Peyer's patch (tissue), 4 donors: ENCODE measurements around the gene MAGIX. TPM values are rescaled to one million over a fixed set of nuclear protein-coding genes. Genes with fewer than 3 reads are reported as not detected.

Experiments
- DNase-seq, 3 donors: peaks; one replicate each; pipeline ENCODE4 v3.0.0-alpha.2; 2017 to 2019
- H3K27ac ChIP-seq, 4 donors: fragments of 200-600 bp; sonication (generic); one replicate each; pipeline ENCODE4 v1.5.1; 2016 to 2019
- H3K27me3 ChIP-seq, 2 donors: fragments of 200-600 bp; sonication (generic); one replicate each; pipeline ENCODE4 v1.5.1; 2019
- H3K36me3 ChIP-seq, 3 donors: fragments of 200-600 bp; sonication (generic); one replicate each; pipeline ENCODE4 v1.5.1; 2016 to 2019
- H3K4me1 ChIP-seq, 4 donors: fragments of 200-600 bp; sonication (generic); one replicate each; pipeline ENCODE4 v1.5.1; 2016 to 2019
- H3K4me3 ChIP-seq, 4 donors: fragments of 200-600 bp; sonication (generic); 1 replicate in 3 of 4; 2 replicates in 1 of 4; pipeline ENCODE4 v1.5.1; 2016 to 2019; ENCODE audit warnings: mild to moderate bottlenecking in 1 of 4
- H3K9me3 ChIP-seq, 4 donors: fragments of 200-600 bp; sonication (generic); one replicate each; pipeline ENCODE4 v1.5.1; 2016 to 2019; ENCODE audit warnings: mild to moderate bottlenecking in 1 of 4
- CTCF ChIP-seq, 6 experiments: fragments of 450-650 bp in 4 of 6; fragments of 200-600 bp in 2 of 6; sonication (generic) in 1 of 6; IDR thresholded peaks; one replicate each; pipeline ENCODE4 v1.5.1; 2017 to 2019; ENCODE audit warnings: antibody characterized with exemption in 6 of 6, mild to moderate bottlenecking in 3 of 6, moderate library complexity in 1 of 6
- POLR2A ChIP-seq, 2 donors: fragments of 450-650 bp; IDR thresholded peaks; one replicate each; pipeline ENCODE4 v1.5.1; 2017; ENCODE audit warnings: antibody characterized with exemption in 2 of 2, mild to moderate bottlenecking in 2 of 2, moderate library complexity in 2 of 2
- total RNA-seq, 4 donors: library from RNA; depleted of rRNA; stranded (reverse); fragments of >200 nt; gene quantifications; one replicate each; pipeline ENCODE4 v1.1.0, GENCODE V29; 2016

Gene MAGIX
- total RNA-seq, 4 donors from 2014 or later: 5.8 to 14.4 (median 11.6) TPM; not detected in 1

- Histone ChIP-seq H3K27me3 (no peaks in the 10 kb centered on the region), H3K4me1 (peaks cover 0 to 14% (median 0%) of the 10 kb centered on the region in 4 donors), H3K9me3 (no peaks in the 10 kb centered on the region), H3K4me3 (no peak overlapping the region), H3K27ac (peak overlapping the region in 3 of 4 donors; percentile 79 to 98 (median 95)), H3K36me3 (no peaks in the 10 kb centered on the region)
- no peak for DNase-seq
- TF ChIP-seq CTCF (IDR thresholded peaks at IDR 0.05) (no peak), POLR2A (IDR thresholded peaks at IDR 0.05) (no peak)
Observed at GRCh38 chrX:49164589-49165360, 2.2 kb downstream of the MAGIX start.

DNA sequence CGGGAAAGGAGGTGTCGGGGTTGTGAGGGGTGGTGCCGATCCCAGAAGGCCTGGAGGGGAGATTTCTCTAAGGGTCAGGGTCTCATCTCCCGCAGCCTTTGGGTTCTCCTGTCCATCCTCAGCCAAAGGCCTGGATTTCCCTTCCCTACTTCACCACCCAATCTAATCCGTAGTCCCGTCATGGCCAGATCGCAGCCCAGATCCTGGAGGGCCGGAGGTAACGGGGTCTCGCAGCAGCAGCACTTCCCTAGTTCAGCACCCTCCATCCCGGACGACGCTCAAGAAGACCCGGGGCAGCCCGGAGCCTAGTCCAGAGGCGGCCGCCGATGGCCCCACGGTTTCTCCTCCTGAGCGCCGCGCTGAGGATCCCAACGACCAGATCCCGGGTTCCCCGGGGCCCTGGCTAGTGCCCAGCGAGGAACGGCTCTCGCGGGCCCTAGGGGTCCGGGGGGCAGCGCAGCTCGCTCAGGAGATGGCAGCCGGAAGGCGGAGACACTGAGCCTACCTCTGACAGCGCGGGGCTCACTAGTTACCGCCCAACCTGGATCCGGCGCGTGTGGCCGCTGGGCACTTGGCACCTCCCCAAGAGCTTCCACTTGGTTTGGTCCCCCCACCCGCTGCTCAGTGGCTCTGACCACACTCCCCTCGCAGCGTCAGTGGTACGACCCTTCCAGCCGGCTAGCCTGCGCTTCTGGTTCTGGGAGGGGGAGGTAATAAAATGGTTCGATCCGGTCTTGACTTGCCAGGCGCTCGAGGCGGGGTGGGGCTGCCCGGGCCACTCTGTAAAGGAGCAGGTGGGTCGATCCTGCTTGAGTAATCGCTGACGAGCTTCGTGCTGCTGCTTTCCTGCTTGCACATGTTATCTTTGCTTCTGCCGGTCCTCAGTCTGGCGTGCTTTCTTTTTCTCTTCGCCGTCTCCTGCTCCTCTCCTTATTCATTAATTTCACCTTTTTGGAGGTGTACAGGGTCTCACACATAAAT is 3.6 kb downstream of the MAGIX start:
- Histone ChIP-seq H3K27ac (peak overlapping the region; percentile 86 to 98 (median 90)), H3K4me1 (peaks cover 0 to 14% (median 0%) of the 10 kb centered on the region in 4 donors), H3K9me3 (no peaks in the 10 kb centered on the region), H3K36me3 (no peaks in the 10 kb centered on the region), H3K27me3 (no peaks in the 10 kb centered on the region), H3K4me3 (peak overlapping the region; percentile 27 to 53 (median 44))
- peak in 4 of 6 experiments; percentile 28 to 51 (median 38) for TF ChIP-seq CTCF (IDR thresholded peaks at IDR 0.05)
- peak; percentile 11 to 52 for TF ChIP-seq POLR2A (IDR thresholded peaks at IDR 0.05)
- peak; percentile 73 to 91 (median 88) for DNase-seq

GRCh38 chrX:49166914-49167739 is 4.6 kb downstream of the MAGIX start:
- H3K27ac ChIP-seq: peak overlapping the region; percentile 86 to 98 (median 90)
- no peaks in the 10 kb centered on the region for H3K36me3 ChIP-seq
- no peaks in the 10 kb centered on the region for H3K27me3 ChIP-seq
- H3K9me3 ChIP-seq: no peaks in the 10 kb centered on the region
- peak; percentile 35 for TF ChIP-seq POLR2A (IDR thresholded peaks at IDR 0.05)
- TF ChIP-seq CTCF (IDR thresholded peaks at IDR 0.05): no peak
- H3K4me1 ChIP-seq: peaks cover 0 to 14% (median 0%) of the 10 kb centered on the region in 4 donors
- DNase-seq: peak; percentile 59 to 77 (median 74)
- peak overlapping the region; percentile 27 to 53 (median 44) for H3K4me3 ChIP-seq

GRCh38 chrX:49167740-49168108 is 5.2 kb downstream of the MAGIX start:
- H3K27ac ChIP-seq: peak overlapping the region; percentile 86 to 98 (median 90)
- no peaks in the 10 kb centered on the region for H3K9me3 ChIP-seq
- no peaks in the 10 kb centered on the region for H3K36me3 ChIP-seq
- peak overlapping the region; percentile 27 to 53 (median 44) for H3K4me3 ChIP-seq
- no peak for DNase-seq
- peaks cover 0 to 14% (median 0%) of the 10 kb centered on the region in 4 donors for H3K4me1 ChIP-seq
- no peak for TF ChIP-seq CTCF (IDR thresholded peaks at IDR 0.05)
- H3K27me3 ChIP-seq: no peaks in the 10 kb centered on the region
